Measurements from ENCODE around the gene TEX29.

TEX29 gene

DNA sequence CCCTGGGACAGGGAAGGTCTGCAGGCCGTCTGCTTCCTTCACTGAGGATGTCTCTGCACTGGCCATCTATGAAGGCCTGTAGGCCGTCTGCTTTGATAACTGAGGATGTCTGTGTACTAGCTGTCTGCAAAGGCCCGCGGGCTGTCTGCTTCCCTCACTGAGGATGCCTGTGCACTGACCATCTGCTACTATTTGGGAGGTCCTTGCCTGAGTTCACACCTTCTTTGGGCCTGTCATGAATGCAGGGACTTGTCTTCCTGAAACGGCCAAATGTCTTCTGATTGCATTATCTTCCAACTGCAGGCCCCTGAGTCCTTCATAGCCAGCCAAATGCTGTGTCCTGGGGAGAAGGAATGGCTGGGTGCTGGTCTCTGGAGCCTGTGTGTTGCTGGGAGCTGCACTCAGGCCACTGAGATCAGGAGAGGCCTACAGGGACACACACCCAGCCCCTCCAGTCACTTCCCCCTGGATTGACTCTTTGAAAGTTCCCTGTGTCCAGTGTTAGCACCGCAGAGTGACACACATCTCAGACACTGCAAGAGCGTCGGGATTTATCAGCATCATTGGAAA, 72.9 kb downstream of the TEX29 start:
- no peak for DNase-seq (ENCODE audit: low spot score)
